HepG2 (cell line): ENCODE measurements around the gene SF3A2. TPM values are rescaled to one million over a fixed set of nuclear protein-coding genes. Genes with fewer than 3 reads are reported as not detected.

Experiments used
- ATAC-seq: fragments of 200-7000 bp; cut with Tn5 transposase; 3 replicates; pipeline ENCODE4 v1.9.1; 2020; ENCODE audit warnings: mild to moderate bottlenecking, moderate library complexity
- BruUV-seq: library from RNA; stranded (reverse); fragments of 400-500 nt; replicated peaks from 2 replicates; lab custom pipeline; 2021; lab: Mats Ljungman, UMichigan
- CTCF ChIA-PET: fragments of 300-600 bp; formaldehyde crosslinking; extraction: SDS; loops from one replicate; lab custom pipeline; 2021; ENCODE audit warnings: low total read pairs, inconsistent platforms, low intra/inter-chr PET ratio; lab: Yijun Ruan, JAX
- POLR2A ChIA-PET: fragments of 350-600 bp; sonication (Branson Sonifier 250); formaldehyde crosslinking; loops from one replicate; lab custom pipeline; 2020; ENCODE audit warnings: antibody characterized with exemption, inconsistent platforms; lab: Yijun Ruan, JAX
- DNase-seq: peaks from one replicate; pipeline ENCODE4 v3.0.0-alpha.2; 2015; ENCODE audit warnings: low spot score
- FAIRE-seq: peaks from 3 replicates; lab custom pipeline; 2011; peaks lifted over from hg19 to GRCh38; lab: Jason Lieb, UNC
- H2AFZ ChIP-seq: one replicate; pipeline ENCODE4 v1.6.1; 2011; ENCODE audit warnings: low read length, inconsistent platforms
- H3K27ac ChIP-seq: fragments of 300-600 bp; 3 replicates; pipeline ENCODE4 v1.8.0; 2011; ENCODE audit warnings: mixed run types, mild to moderate bottlenecking, mixed read lengths, low read length, inconsistent platforms; ENCODE audit not compliant: insufficient read depth; ENCODE audit errors: extremely low read length
- H3K27me3 ChIP-seq, 2 experiments: fragments of 200-600 bp in 1 of 2; 2 replicates in 1 of 2; 3 replicates in 1 of 2; pipeline versions ENCODE4 v1.6.0 to v1.8.0; 2011; ENCODE audit warnings: low read length in 2 of 2, mild to moderate bottlenecking in 2 of 2, moderate library complexity in 2 of 2, inconsistent platforms in 1 of 2; ENCODE audit not compliant: insufficient read depth in 2 of 2, control insufficient read depth in 1 of 2
- H3K36me3 ChIP-seq, 2 experiments: fragments of 200-600 bp in 1 of 2; replicated peaks in 1 of 2; 2 replicates in 1 of 2; 3 replicates in 1 of 2; pipeline versions ENCODE4 v1.5.1 to v1.8.0; 2011; ENCODE audit warnings: low read length in 2 of 2, inconsistent platforms in 1 of 2; ENCODE audit not compliant: insufficient read depth in 2 of 2, control insufficient read depth in 1 of 2
- H3K4me1 ChIP-seq: 2 replicates; pipeline ENCODE4 v1.5.1; 2012; ENCODE audit warnings: low read length, inconsistent platforms; ENCODE audit not compliant: insufficient read depth
- H3K4me2 ChIP-seq: 2 replicates; pipeline ENCODE4 v1.6.0; 2011; ENCODE audit warnings: low read depth, low read length, inconsistent platforms
- H3K4me3 ChIP-seq, 3 experiments: fragments of 200-600 bp in 1 of 3; sonication (generic), shearing (Covaris generic) in 1 of 3; replicated peaks in 1 of 3; 2 replicates each; pipeline ENCODE4 v1.5.1; 2011 to 2016; ENCODE audit warnings: low read length in 3 of 3, inconsistent platforms in 2 of 3, low read depth in 2 of 3, mild to moderate bottlenecking in 2 of 3, control low read depth in 1 of 3, mixed read lengths in 1 of 3; ENCODE audit not compliant: insufficient read depth in 1 of 3
- H3K79me2 ChIP-seq: one replicate; pipeline ENCODE4 v1.6.1; 2011; ENCODE audit warnings: low read length, inconsistent platforms; ENCODE audit not compliant: insufficient read depth
- H3K9ac ChIP-seq: 2 replicates; pipeline ENCODE4 v1.6.0; 2011; ENCODE audit warnings: mild to moderate bottlenecking, low read depth, low read length, inconsistent platforms; ENCODE audit not compliant: insufficient read depth
- H3K9me3 ChIP-seq: 2 replicates; pipeline ENCODE4 v1.5.1; 2012; ENCODE audit warnings: mild to moderate bottlenecking, low read length
- H4K20me1 ChIP-seq: 2 replicates; pipeline ENCODE4 v1.6.0; 2011; ENCODE audit warnings: inconsistent platforms, mild to moderate bottlenecking, low read length, moderate library complexity; ENCODE audit not compliant: insufficient read depth
- AKAP8 ChIP-seq: sonication (generic); formaldehyde crosslinking; IDR thresholded peaks from 2 replicates; pipeline ENCODE4 v1.5.1; 2020; ENCODE audit warnings: mild to moderate bottlenecking, missing genetic modification reagents
- FOXA3 ChIP-seq: IDR thresholded peaks from 2 replicates; pipeline ENCODE4 v1.6.1; 2016; ENCODE audit warnings: missing genetic modification reagents, missing compliant biosample characterization
- KDM4B ChIP-seq: sonication (generic); formaldehyde crosslinking; IDR thresholded peaks from 2 replicates; pipeline ENCODE4 v1.4.0; 2020; ENCODE audit warnings: missing genetic modification reagents
- PCBP1 ChIP-seq: fragments of 200-400 bp; formaldehyde crosslinking; IDR thresholded peaks from 2 replicates; pipeline ENCODE4 v1.6.1; 2017; ENCODE audit warnings: mild to moderate bottlenecking, low read depth, low read length, borderline replicate concordance
- SRSF1 ChIP-seq: fragments of 200-400 bp; formaldehyde crosslinking; optimal IDR thresholded peaks from 2 replicates; pipeline ENCODE3; 2017; ENCODE audit warnings: mild to moderate bottlenecking, low read depth, low read length, moderate library complexity
- SRY ChIP-seq: sonication (generic); formaldehyde crosslinking; IDR thresholded peaks from 2 replicates; pipeline ENCODE4 v1.8.0; 2022; ENCODE audit warnings: mild to moderate bottlenecking, missing genetic modification reagents
- ZNF225 ChIP-seq: sonication (generic); formaldehyde crosslinking; IDR thresholded peaks from 2 replicates; pipeline ENCODE4 v1.4.0; 2020; ENCODE audit warnings: mild to moderate bottlenecking, missing genetic modification reagents
- ZNF263 ChIP-seq: sonication (generic); formaldehyde crosslinking; IDR thresholded peaks from 2 replicates; pipeline ENCODE4 v1.4.0; 2020; ENCODE audit warnings: missing genetic modification reagents
- ZSCAN12 ChIP-seq: sonication (generic); formaldehyde crosslinking; IDR thresholded peaks from 2 replicates; pipeline ENCODE4 v1.9.0; 2021; ENCODE audit warnings: mild to moderate bottlenecking, missing genetic modification reagents
- WGBS: methylation state at CpG from one replicate; pipeline ENCODE4 v1.1.6; 2017; ENCODE audit warnings: low lambda C conversion rate; 5-methylcytosine and 5-hydroxymethylcytosine counted together
- in situ Hi-C: cut with HindIII; loops from 2 replicates; pipeline ENCODE4 v1.10.0; 2017; ENCODE audit warnings: low pct_unique_long_range_greater_than_20kb; ENCODE audit not compliant: extremely low pct_ligation_motif_present
- intact Hi-C: fragments of 100-400 bp; cut with micrococcal nuclease; formaldehyde crosslinking; loops from one replicate; pipeline ENCODE4 v1.10.0; 2022; ENCODE audit not compliant: unreplicated experiment
- polyA plus RNA-seq, 8 experiments: library from polyadenylated mRNA; depleted of rRNA in 3 of 8; stranded (reverse) in 7 of 8; unstranded in 1 of 8; fragments of >200 nt; fragmentation: Illumina TruSeq in 4 of 8; extraction: Trizol in 4 of 8; gene quantifications; 2 replicates each; pipeline versions ENCODE4 v1.2.1 to v1.2.3, GENCODE V29; 2011 to 2016; ENCODE audit warnings: low read depth in 4 of 8, missing spikeins in 1 of 8, mixed read lengths in 1 of 8; ENCODE audit not compliant: insufficient read depth in 1 of 8
- total RNA-seq, 5 experiments: library from RNA; depleted of rRNA; stranded (reverse); fragments of >200 nt; fragmentation: Illumina TruSeq; extraction: Trizol; gene quantifications; 2 replicates each; pipeline ENCODE4 v1.2.3, GENCODE V29; 2016; ENCODE audit warnings: low read depth in 1 of 5
- TF ChIP-seq, protein P1 (sequence below): sonication (generic); formaldehyde crosslinking; IDR thresholded peaks from 2 replicates; pipeline ENCODE4 v1.4.0; 2020; ENCODE audit warnings: mild to moderate bottlenecking, missing genetic modification reagents
- TF ChIP-seq, protein P2 (sequence below): sonication (generic); formaldehyde crosslinking; IDR thresholded peaks from 2 replicates; pipeline ENCODE4 v1.8.1; 2023; ENCODE audit warnings: missing genetic modification reagents, inconsistent platforms, borderline replicate concordance
- TF ChIP-seq, protein P3 (sequence below): fragments of 450-650 bp; IDR thresholded peaks from 2 replicates; pipeline ENCODE4 v1.6.1; 2017; ENCODE audit warnings: mild to moderate bottlenecking
- TF ChIP-seq, protein P4 (sequence below): IDR thresholded peaks from 2 replicates; pipeline ENCODE4 v1.6.1; 2018; ENCODE audit warnings: missing genetic modification reagents, mild to moderate bottlenecking, missing compliant biosample characterization
- TF ChIP-seq, protein P5 (sequence below): sonication (generic); formaldehyde crosslinking; IDR thresholded peaks from 2 replicates; pipeline ENCODE4 v1.4.0; 2020; ENCODE audit warnings: missing genetic modification reagents

The SF3A2 gene
- total and polyA plus RNA-seq, 2 of the 13 experiments (the other 11 are each of a cell fraction or from before 2014, with no cell fraction given) = 8.6 to 8.8 TPM

DNA sequence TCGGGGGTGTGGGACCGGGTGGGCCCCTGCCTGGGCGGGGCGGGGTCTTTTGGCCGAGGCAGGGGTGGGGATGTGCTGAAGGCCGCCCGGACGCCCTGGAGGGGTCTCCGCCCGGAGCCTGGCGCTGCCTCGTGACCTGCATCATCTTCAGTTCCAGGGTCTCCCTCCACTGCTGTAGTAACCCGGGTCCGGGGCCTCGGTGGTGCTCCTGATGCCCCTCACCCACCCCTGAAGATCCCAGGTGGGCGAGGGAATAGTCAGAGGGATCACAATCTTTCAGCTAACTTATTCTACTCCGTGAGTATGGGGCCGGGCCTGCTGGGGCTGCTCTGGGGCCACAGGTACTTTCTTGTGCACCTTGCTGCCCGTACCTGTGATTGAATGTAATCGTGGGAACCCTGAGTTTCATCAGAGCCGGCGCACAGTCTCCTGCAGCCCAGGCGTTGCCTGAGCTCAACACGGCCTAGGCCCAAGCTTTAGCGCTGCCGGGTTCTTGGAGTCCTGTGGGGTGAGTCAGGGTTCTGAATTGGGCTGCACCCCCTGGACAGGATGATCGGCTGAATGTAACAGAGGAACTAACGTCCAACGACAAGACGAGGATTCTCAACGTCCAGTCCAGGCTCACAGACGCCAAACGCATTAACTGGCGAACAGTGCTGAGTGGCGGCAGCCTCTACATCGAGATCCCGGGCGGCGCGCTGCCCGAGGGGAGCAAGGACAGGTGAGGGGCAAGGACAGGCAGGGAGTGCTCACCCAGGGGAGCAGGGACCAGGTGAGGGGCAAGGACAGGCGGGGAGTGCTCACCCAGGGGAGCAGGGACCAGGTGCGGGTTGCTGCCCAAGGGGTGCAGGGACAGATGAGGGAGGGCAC lies 34.8 kb downstream of the SF3A2 start:
- Histone ChIP-seq H3K4me1 (peaks cover 48% of the 10 kb centered on the region), H3K4me3 (peak overlapping the region; percentile 93 to 96 (median 94)), H3K27ac (peak overlapping the region; percentile 60), H3K27me3 (no peaks in the 10 kb centered on the region; a peak in 1 of 5 replicates), H3K9ac (peak overlapping the region; percentile 96), H2AFZ (no peak overlapping the region), H3K79me2 (peaks cover 39% of the 10 kb centered on the region), H3K9me3 (no peaks in the 10 kb centered on the region), H3K4me2 (peak overlapping the region; percentile 85), H4K20me1 (peaks cover 57% of the 10 kb centered on the region), H3K36me3 (peaks cover 4 to 17% of the 10 kb centered on the region in 2 experiments; a peak in 4 of 5 replicates)
- TSS peak; percentile 32 for BruUV-seq
- ChIA-PET CTCF (interaction anchor here (1.2 kb wide), 1 partner anchor 35 kb away, joined by 4 read pairs; the partner anchor contains the start of genes PLEKHJ1 and SF3A2), POLR2A (interaction anchor here (0.6 to 2.9 kb wide), 8 partner anchors 12 to 353 kb away, joined by 3 to 11 read pairs (median 4); partner anchors contain the start of gene PLEKHJ1)
- in situ Hi-C loops (no loop called here), intact Hi-C loops (loop anchor here (5.0 kb wide), 1 partner anchor 34 kb away; the partner anchor contains the start of genes PLEKHJ1 and SF3A2)
- DNase-seq (no peak), ATAC-seq (no peak), FAIRE-seq (no peak)
- 93% methylated on average over 2 of the region's 43 CpGs for WGBS
- TF ChIP-seq, protein P1, sequence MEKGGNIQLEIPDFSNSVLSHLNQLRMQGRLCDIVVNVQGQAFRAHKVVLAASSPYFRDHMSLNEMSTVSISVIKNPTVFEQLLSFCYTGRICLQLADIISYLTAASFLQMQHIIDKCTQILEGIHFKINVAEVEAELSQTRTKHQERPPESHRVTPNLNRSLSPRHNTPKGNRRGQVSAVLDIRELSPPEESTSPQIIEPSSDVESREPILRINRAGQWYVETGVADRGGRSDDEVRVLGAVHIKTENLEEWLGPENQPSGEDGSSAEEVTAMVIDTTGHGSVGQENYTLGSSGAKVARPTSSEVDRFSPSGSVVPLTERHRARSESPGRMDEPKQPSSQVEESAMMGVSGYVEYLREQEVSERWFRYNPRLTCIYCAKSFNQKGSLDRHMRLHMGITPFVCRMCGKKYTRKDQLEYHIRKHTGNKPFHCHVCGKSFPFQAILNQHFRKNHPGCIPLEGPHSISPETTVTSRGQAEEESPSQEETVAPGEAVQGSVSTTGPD (CRISPR knock-in tag) = no peak
- TF ChIP-seq, protein P2, sequence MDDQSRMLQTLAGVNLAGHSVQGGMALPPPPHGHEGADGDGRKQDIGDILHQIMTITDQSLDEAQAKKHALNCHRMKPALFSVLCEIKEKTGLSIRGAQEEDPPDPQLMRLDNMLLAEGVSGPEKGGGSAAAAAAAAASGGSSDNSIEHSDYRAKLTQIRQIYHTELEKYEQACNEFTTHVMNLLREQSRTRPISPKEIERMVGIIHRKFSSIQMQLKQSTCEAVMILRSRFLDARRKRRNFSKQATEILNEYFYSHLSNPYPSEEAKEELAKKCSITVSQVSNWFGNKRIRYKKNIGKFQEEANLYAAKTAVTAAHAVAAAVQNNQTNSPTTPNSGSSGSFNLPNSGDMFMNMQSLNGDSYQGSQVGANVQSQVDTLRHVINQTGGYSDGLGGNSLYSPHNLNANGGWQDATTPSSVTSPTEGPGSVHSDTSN (CRISPR knock-in tag) = no peak
- TF ChIP-seq, protein P3, sequence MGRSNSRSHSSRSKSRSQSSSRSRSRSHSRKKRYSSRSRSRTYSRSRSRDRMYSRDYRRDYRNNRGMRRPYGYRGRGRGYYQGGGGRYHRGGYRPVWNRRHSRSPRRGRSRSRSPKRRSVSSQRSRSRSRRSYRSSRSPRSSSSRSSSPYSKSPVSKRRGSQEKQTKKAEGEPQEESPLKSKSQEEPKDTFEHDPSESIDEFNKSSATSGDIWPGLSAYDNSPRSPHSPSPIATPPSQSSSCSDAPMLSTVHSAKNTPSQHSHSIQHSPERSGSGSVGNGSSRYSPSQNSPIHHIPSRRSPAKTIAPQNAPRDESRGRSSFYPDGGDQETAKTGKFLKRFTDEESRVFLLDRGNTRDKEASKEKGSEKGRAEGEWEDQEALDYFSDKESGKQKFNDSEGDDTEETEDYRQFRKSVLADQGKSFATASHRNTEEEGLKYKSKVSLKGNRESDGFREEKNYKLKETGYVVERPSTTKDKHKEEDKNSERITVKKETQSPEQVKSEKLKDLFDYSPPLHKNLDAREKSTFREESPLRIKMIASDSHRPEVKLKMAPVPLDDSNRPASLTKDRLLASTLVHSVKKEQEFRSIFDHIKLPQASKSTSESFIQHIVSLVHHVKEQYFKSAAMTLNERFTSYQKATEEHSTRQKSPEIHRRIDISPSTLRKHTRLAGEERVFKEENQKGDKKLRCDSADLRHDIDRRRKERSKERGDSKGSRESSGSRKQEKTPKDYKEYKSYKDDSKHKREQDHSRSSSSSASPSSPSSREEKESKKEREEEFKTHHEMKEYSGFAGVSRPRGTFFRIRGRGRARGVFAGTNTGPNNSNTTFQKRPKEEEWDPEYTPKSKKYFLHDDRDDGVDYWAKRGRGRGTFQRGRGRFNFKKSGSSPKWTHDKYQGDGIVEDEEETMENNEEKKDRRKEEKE = no peak
- TF ChIP-seq SRY = 0 out of 2 replicates have a peak, but pooled peaks have one; percentile 20
- TF ChIP-seq KDM4B (CRISPR knock-in tag) = no peak
- TF ChIP-seq, protein P4, sequence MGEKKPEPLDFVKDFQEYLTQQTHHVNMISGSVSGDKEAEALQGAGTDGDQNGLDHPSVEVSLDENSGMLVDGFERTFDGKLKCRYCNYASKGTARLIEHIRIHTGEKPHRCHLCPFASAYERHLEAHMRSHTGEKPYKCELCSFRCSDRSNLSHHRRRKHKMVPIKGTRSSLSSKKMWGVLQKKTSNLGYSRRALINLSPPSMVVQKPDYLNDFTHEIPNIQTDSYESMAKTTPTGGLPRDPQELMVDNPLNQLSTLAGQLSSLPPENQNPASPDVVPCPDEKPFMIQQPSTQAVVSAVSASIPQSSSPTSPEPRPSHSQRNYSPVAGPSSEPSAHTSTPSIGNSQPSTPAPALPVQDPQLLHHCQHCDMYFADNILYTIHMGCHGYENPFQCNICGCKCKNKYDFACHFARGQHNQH (CRISPR knock-in tag) = no peak
- no peak for TF ChIP-seq FOXA3 (CRISPR knock-in tag)
- peak; percentile 45; the same call in 1 of the 2 replicates for TF ChIP-seq AKAP8 (CRISPR knock-in tag)
- TF ChIP-seq ZNF263 = peak; percentile 78
- TF ChIP-seq, protein P5, sequence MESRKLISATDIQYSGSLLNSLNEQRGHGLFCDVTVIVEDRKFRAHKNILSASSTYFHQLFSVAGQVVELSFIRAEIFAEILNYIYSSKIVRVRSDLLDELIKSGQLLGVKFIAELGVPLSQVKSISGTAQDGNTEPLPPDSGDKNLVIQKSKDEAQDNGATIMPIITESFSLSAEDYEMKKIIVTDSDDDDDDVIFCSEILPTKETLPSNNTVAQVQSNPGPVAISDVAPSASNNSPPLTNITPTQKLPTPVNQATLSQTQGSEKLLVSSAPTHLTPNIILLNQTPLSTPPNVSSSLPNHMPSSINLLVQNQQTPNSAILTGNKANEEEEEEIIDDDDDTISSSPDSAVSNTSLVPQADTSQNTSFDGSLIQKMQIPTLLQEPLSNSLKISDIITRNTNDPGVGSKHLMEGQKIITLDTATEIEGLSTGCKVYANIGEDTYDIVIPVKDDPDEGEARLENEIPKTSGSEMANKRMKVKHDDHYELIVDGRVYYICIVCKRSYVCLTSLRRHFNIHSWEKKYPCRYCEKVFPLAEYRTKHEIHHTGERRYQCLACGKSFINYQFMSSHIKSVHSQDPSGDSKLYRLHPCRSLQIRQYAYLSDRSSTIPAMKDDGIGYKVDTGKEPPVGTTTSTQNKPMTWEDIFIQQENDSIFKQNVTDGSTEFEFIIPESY (CRISPR knock-in tag) = peak; percentile 81; the same call in 1 of the 2 replicates
- TF ChIP-seq ZNF225 = no peak
- no peak for TF ChIP-seq ZSCAN12
- no peak for TF ChIP-seq PCBP1
- TF ChIP-seq SRSF1 = no peak
